ENCODE results near the gene FBXO28.

GRCh38 chr1:224114787-224115175, 870 bp downstream of the FBXO28 start:
- no peak for TF ChIP-seq EZH2 (IDR thresholded peaks at IDR 0.05; ENCODE audit: borderline replicate concordance, low read depth, low read length, severe bottlenecking)
- TF ChIP-seq CTCF (IDR thresholded peaks at IDR 0.05; ENCODE audit: extremely low read depth in 1 of 2, insufficient read depth in 1 of 2, low read depth in 1 of 2, low read length in 2 of 2) = no peak
- TF ChIP-seq POLR2AphosphoS5 (IDR thresholded peaks at IDR 0.05; ENCODE audit: insufficient read depth, low read depth, low read length) = no peak
- TF ChIP-seq POLR2A (IDR thresholded peaks at IDR 0.05; ENCODE audit: low read depth, low read length) = no peak
- TF ChIP-seq, protein P1, sequence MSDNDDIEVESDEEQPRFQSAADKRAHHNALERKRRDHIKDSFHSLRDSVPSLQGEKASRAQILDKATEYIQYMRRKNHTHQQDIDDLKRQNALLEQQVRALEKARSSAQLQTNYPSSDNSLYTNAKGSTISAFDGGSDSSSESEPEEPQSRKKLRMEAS (IDR thresholded peaks at IDR 0.05; ENCODE audit: insufficient read depth, insufficient read length) = no peak
- TF ChIP-seq JUN (IDR thresholded peaks at IDR 0.05; ENCODE audit: borderline replicate concordance, insufficient read depth, insufficient read length, low read depth) = no peak

All from endothelial cell of umbilical vein (primary cell).